CD4-positive, CD25-positive, alpha-beta regulatory T cell (primary cell): ENCODE measurements around the gene CHADL. TPM values are rescaled to one million over a fixed set of nuclear protein-coding genes. Genes with fewer than 3 reads are reported as not detected.
A peak's percentile ranks its signal among the peaks of the same experiment; 100 is the strongest.
"Not testable (repeated sequence)": the region's sequence is repeated elsewhere in the genome, so short reads cannot be mapped to it uniquely, and the experiment has no call there.

Source experiments
- ATAC-seq, 2 donors: fragments of 150-1000 bp; cut with Tn5 transposase; one replicate each; pipeline ENCODE4 v1.10.0; 2021; ENCODE audit warnings: low read depth in 2 of 2, moderate number of reproducible peaks in 2 of 2, moderate library complexity in 1 of 2
- DNase-seq, 3 donors: peaks; one replicate each; pipeline versions ENCODE4 v3.0.0 to v3.0.0-alpha.2; 2012 to 2022; ENCODE audit warnings: mixed read lengths in 1 of 3
- H3K27ac ChIP-seq: one replicate; pipeline ENCODE4 v1.7.0; 2013; ENCODE audit warnings: mild to moderate bottlenecking, low read length; ENCODE audit not compliant: insufficient read depth, poor library complexity, severe bottlenecking
- H3K27me3 ChIP-seq: one replicate; pipeline ENCODE4 v1.7.0; 2013; ENCODE audit warnings: low read length; ENCODE audit not compliant: control insufficient read depth, insufficient read depth
- H3K36me3 ChIP-seq: one replicate; pipeline ENCODE4 v1.7.0; 2013; ENCODE audit warnings: mild to moderate bottlenecking, low read length, moderate library complexity; ENCODE audit not compliant: control insufficient read depth, insufficient read depth
- H3K4me1 ChIP-seq: 2 replicates; pipeline ENCODE4 v1.7.0; 2013; ENCODE audit warnings: mild to moderate bottlenecking, low read length; ENCODE audit not compliant: insufficient read depth, control insufficient read depth, poor library complexity, severe bottlenecking
- H3K4me3 ChIP-seq: one replicate; pipeline ENCODE4 v1.7.0; 2013; ENCODE audit warnings: low read depth, mild to moderate bottlenecking, low read length, moderate library complexity
- H3K9me3 ChIP-seq, 2 experiments: 1 replicate in 1 of 2; 2 replicates in 1 of 2; pipeline ENCODE4 v1.7.0; 2013; ENCODE audit warnings: low read length in 2 of 2, mild to moderate bottlenecking in 1 of 2, moderate library complexity in 1 of 2; ENCODE audit not compliant: control insufficient read depth in 2 of 2
- H3K27ac Mint-ChIP-seq, 3 donors: one replicate each; pipeline ENCODE4 v1.8.0; 2020 to 2022; ENCODE audit warnings: mild to moderate bottlenecking in 3 of 3, mixed read lengths in 3 of 3, moderate library complexity in 2 of 3
- H3K27me3 Mint-ChIP-seq: one replicate; pipeline ENCODE4 v1.8.0; 2022; ENCODE audit warnings: mild to moderate bottlenecking, mixed read lengths
- H3K36me3 Mint-ChIP-seq: one replicate; pipeline ENCODE4 v1.8.0; 2020; ENCODE audit warnings: mixed read lengths
- H3K4me1 Mint-ChIP-seq, 4 donors: one replicate each; pipeline ENCODE4 v1.8.0; 2020 to 2022; ENCODE audit warnings: mixed read lengths in 4 of 4, mild to moderate bottlenecking in 1 of 4
- H3K4me3 Mint-ChIP-seq, 4 donors: one replicate each; pipeline ENCODE4 v1.8.0; 2020 to 2022; ENCODE audit warnings: mild to moderate bottlenecking in 4 of 4, mixed read lengths in 4 of 4, moderate library complexity in 3 of 4
- H3K9me3 Mint-ChIP-seq, 7 donors: one replicate each; pipeline ENCODE4 v1.8.0; 2020 to 2022; ENCODE audit warnings: mixed read lengths in 7 of 7, mild to moderate bottlenecking in 3 of 7, moderate library complexity in 2 of 7
- polyA plus RNA-seq, 4 donors: library from polyadenylated mRNA; unstranded; fragments of 300-500 nt; fragmentation: Illumina TruSeq; gene quantifications; one replicate each; pipeline ENCODE4 v1.2.3, GENCODE V29; 2021
- total RNA-seq: library from RNA; stranded (reverse); gene quantifications from one replicate; pipeline ENCODE4 v1.2.3, GENCODE V29; 2022

Gene CHADL
- total and polyA plus RNA-seq, 5 donors from 2014 or later, result 0.22 to 1.2 (median 0.53) TPM

GRCh38 chr22:41184679-41185078 is 56.1 kb downstream of the CHADL start:
- no peaks in the 10 kb centered on the region for H3K27me3 Mint-ChIP-seq
- Histone ChIP-seq H3K4me1 (no peaks in the 10 kb centered on the region), H3K9me3 (no peaks in the 10 kb centered on the region), H3K36me3 (no peaks in the 10 kb centered on the region), H3K4me3 (no peak overlapping the region), H3K27ac (no peak overlapping the region), H3K27me3 (no peaks in the 10 kb centered on the region)
- DNase-seq (no peak), ATAC-seq (no peak)
- H3K36me3 Mint-ChIP-seq, result peaks cover 4% of the 10 kb centered on the region
- no peak overlapping the region for H3K4me3 Mint-ChIP-seq
- no peak overlapping the region for H3K27ac Mint-ChIP-seq
- no peaks in the 10 kb centered on the region for H3K9me3 Mint-ChIP-seq
- peaks cover 0 to 4% (median 2%) of the 10 kb centered on the region in 4 donors for H3K4me1 Mint-ChIP-seq

- no peak overlapping the region for H3K4me3 Mint-ChIP-seq
Observed at GRCh38 chr22:41181349-41182241, 59.1 kb downstream of the CHADL start.

GRCh38 chr22:41180926-41181325 is 59.8 kb downstream of the CHADL start:
- no peaks in the 10 kb centered on the region for H3K9me3 Mint-ChIP-seq
- H3K4me3 Mint-ChIP-seq, result no peak overlapping the region
- no peak overlapping the region for H3K4me3 ChIP-seq
- no peak overlapping the region for H3K27ac ChIP-seq
- peaks cover 0 to 8% (median 2%) of the 10 kb centered on the region in 4 donors for H3K4me1 Mint-ChIP-seq
- H3K27me3 ChIP-seq, result no peaks in the 10 kb centered on the region
- ATAC-seq (no peak), DNase-seq (no peak)
- peaks cover 30% of the 10 kb centered on the region for H3K36me3 ChIP-seq
- no peaks in the 10 kb centered on the region for H3K4me1 ChIP-seq
- H3K27ac Mint-ChIP-seq, result peak overlapping the region; percentile 64 to 87 (median 73)
- no peaks in the 10 kb centered on the region for H3K9me3 ChIP-seq
- peaks cover 22% of the 10 kb centered on the region for H3K36me3 Mint-ChIP-seq
- no peaks in the 10 kb centered on the region for H3K27me3 Mint-ChIP-seq

More at GRCh38 chr22:41181349-41182241, 59.1 kb downstream of the CHADL start:
- DNase-seq, result no peak
- Histone ChIP-seq H3K36me3 (peaks cover 24% of the 10 kb centered on the region), H3K4me1 (no peaks in the 10 kb centered on the region), H3K27ac (no peak overlapping the region), H3K27me3 (no peaks in the 10 kb centered on the region), H3K9me3 (no peaks in the 10 kb centered on the region), H3K4me3 (no peak overlapping the region)
- no peak for ATAC-seq
- Mint-ChIP-seq H3K36me3 (peaks cover 18% of the 10 kb centered on the region), H3K9me3 (no peaks in the 10 kb centered on the region), H3K27me3 (no peaks in the 10 kb centered on the region), H3K4me1 (peaks cover 0 to 8% (median 2%) of the 10 kb centered on the region in 4 donors), H3K27ac (peak overlapping the region in 1 of 3 donors; percentile 73)

- not testable (repeated sequence) for H3K9me3 ChIP-seq, H3K9me3 Mint-ChIP-seq, H3K4me3 Mint-ChIP-seq, H3K27ac ChIP-seq, H3K4me1 ChIP-seq, H3K27me3 ChIP-seq, ATAC-seq, H3K4me3 ChIP-seq, DNase-seq, H3K27me3 Mint-ChIP-seq
- peaks cover 22% of the 10 kb centered on the region for H3K36me3 Mint-ChIP-seq
- H3K4me1 Mint-ChIP-seq, result peaks cover 0 to 13% (median 3%) of the 10 kb centered on the region in 4 donors
- H3K27ac Mint-ChIP-seq, result peak overlapping the region; percentile 49 to 87 (median 64)
- H3K36me3 ChIP-seq, result peaks cover 36% of the 10 kb centered on the region
Observed at GRCh38 chr22:41180362-41180761, 60.4 kb downstream of the CHADL start.

Other genes with a start within 250 kb of the CHADL start
- gene EP300, start 148.3 kb downstream of the CHADL start, total RNA-seq, result 177 TPM
- 10 to 100 TPM in 2 of 4 donors, 1 to 10 TPM in 2; 8.1 to 14.8 (median 10.7) TPM for gene EP300, start 148.3 kb downstream of the CHADL start, polyA plus RNA-seq
- 35.0 TPM for gene L3MBTL2, start 35.6 kb downstream of the CHADL start, total RNA-seq
- 10 to 100 TPM; 26.9 to 30.5 (median 29.5) TPM for gene L3MBTL2, start 35.6 kb downstream of the CHADL start, polyA plus RNA-seq
- 112 TPM for gene RANGAP1, start 45.3 kb upstream of the CHADL start, total RNA-seq
- gene RANGAP1, start 45.3 kb upstream of the CHADL start, polyA plus RNA-seq, result 10 to 100 TPM; 19.9 to 26.6 (median 23.0) TPM
- 39.3 TPM for gene ZC3H7B, start 60.6 kb upstream of the CHADL start, total RNA-seq
- 1 to 10 TPM in 3 of 4 donors, under 1 TPM in 1; 1.00 to 1.3 (median 1.3) TPM for gene ZC3H7B, start 60.6 kb upstream of the CHADL start, polyA plus RNA-seq
- 9.4 TPM for gene TEF, start 141.0 kb upstream of the CHADL start, total RNA-seq
- gene TEF, start 141.0 kb upstream of the CHADL start, polyA plus RNA-seq, result 1 to 10 TPM; 4.6 to 5.6 (median 5.1) TPM
- gene TOB2, start 205.9 kb upstream of the CHADL start, total RNA-seq, result 32.0 TPM
- gene TOB2, start 205.9 kb upstream of the CHADL start, polyA plus RNA-seq, result 10 to 100 TPM; 16.3 to 18.0 (median 17.6) TPM
- gene PHF5A, start 227.8 kb upstream of the CHADL start, total RNA-seq, result 40.7 TPM
- 10 to 100 TPM; 22.6 to 33.5 (median 25.7) TPM for gene PHF5A, start 227.8 kb upstream of the CHADL start, polyA plus RNA-seq
- gene ACO2, start 228.2 kb upstream of the CHADL start, total RNA-seq, result 87.5 TPM
- 10 to 100 TPM; 64.3 to 76.4 (median 67.0) TPM for gene ACO2, start 228.2 kb upstream of the CHADL start, polyA plus RNA-seq